GM12865 (cell line): ENCODE data around the gene LRIF1.

Source experiments
- DNase-seq: peaks from one replicate; pipeline ENCODE4 v3.0.0; 2010; ENCODE audit warnings: low read depth
- H3K4me3 ChIP-seq: 2 replicates; pipeline ENCODE4 v1.5.1; 2011; ENCODE audit warnings: mild to moderate bottlenecking, low read depth, low read length, control low read depth
- CTCF ChIP-seq: IDR thresholded peaks from 2 replicates; pipeline ENCODE4 v1.5.1; 2011; ENCODE audit warnings: low read length, control low read depth, low read depth, inconsistent platforms; ENCODE audit not compliant: insufficient read depth; ENCODE audit errors: missing control alignments

The LRIF1 gene

GRCh38 chr1:110897681-110898080 lies 66.0 kb downstream of the LRIF1 start:
- TF ChIP-seq CTCF: no peak
- H3K4me3 ChIP-seq: no peak overlapping the region
- DNase-seq: no peak
